GM21529 (cell line): Measurements from ENCODE around the gene CRYBG2.

Source experiments
- ATAC-seq: cut with Tn5 transposase; IDR thresholded peaks from one replicate; pipeline ENCODE4 v1.9.1; 2021; ENCODE audit not compliant: unreplicated experiment

The CRYBG2 gene

DNA sequence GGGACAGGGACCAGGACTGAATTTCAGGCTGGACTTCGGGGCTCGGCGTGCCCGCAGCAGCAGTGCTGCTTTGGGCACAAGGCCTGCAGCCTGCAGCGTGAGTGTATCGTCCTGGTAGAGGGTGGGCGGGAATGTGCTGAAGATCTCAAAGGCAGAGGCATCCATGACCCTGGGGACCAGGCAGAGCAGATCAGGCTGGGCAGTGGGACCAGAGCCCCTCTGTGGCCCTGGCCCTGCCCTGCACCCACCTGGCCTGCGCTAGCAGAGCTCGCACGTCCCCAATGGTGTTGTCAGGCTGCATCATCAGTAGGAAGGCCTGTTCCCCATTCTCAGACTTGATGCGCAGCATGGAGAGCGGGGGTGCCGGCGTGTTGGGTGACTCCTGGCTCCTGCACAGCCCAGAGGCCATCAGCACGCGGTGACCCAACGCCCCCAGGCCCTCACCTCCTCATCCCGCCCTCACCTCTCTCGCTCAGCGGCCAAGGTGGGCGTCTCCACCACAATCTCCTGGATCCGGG, 71.5 kb downstream of the CRYBG2 start:
- ATAC-seq, result no peak

DNA sequence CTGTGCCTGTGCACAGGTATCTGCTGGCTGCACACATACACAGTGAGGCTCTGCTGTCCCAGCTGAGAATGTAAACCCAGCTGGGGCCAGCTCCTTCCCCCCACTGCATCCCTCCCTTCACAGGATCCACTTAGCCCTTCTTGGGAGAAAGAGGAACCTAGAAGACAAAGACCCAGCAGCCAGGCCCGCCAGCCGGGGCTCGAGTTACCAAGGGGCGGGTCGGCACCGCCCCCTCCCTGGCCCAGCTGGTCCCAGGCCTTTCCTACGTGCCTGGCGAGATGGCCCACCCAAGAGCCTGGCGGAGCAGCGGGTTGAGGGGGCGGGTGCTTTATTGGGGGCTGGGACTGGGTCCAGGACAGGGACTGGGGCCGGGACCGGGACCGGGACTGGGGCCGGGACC, 72.0 kb downstream of the CRYBG2 start:
- no peak for ATAC-seq

DNA sequence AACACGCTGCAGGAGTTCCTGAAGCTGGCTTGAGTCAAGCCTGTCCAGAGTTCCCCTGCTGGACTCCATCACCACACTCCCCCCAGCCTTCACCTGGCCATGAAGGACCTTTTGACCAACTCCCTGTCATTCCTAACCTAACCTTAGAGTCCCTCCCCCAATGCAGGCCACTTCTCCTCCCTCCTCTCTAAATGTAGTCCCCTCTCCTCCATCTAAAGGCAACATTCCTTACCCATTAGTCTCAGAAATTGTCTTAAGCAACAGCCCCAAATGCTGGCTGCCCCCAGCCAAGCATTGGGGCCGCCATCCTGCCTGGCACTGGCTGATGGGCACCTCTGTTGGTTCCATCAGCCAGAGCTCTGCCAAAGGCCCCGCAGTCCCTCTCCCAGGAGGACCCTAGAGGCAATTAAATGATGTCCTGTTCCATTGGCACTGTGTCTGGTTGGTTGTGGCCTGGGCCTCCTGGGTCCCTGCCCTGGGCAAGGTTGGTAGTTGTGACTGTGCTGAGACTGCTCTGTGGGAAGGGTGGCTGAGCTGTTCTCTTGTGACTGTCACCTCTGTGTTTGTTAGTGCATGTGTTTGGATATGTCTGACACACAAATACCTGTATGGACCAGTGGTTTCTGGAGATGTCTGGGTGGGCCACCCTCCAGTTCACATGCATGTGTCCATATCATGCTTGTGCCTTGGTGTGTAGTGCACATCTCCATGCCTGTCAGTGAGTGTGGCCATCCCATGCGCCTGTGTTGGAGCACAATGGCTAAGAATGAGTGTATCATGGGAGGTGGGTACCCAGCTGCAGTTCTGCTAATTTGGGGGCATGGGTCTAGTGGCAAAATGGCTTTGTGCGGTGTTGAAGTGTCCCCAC, 72.6 kb downstream of the CRYBG2 start:
- no peak for ATAC-seq

DNA sequence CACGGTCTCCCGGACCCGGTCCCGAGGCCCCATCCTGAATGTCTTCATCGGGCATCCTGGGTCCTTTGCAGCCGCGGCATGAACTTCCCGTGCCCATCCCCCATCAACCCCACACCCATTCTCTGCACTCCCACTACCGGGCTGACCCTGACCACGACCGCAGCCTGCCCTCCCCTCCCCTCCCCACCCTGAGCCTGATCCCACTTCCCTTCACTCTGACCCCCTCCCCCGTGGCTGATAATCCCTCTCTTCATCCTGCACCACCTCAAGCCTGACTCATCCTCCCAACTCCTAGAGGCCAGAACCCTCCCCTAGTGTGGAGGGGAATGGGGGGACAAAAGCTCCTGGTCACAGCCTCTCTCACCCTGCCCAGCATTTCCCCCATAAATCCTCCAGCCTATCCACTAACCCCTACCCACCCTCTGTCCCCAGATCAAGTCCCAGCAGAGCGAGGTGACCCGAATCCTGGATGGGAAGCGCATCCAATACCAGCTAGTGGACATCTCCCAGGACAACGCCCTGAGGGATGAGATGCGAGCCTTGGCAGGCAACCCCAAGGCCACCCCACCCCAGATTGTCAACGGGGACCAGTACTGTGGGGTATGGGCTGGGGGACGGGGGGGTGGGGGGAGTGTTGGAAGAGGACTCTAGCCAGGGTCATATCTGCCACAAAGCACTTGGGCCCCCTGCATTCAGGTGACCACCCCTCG, 73.4 kb downstream of the CRYBG2 start:
- ATAC-seq, result no peak

DNA sequence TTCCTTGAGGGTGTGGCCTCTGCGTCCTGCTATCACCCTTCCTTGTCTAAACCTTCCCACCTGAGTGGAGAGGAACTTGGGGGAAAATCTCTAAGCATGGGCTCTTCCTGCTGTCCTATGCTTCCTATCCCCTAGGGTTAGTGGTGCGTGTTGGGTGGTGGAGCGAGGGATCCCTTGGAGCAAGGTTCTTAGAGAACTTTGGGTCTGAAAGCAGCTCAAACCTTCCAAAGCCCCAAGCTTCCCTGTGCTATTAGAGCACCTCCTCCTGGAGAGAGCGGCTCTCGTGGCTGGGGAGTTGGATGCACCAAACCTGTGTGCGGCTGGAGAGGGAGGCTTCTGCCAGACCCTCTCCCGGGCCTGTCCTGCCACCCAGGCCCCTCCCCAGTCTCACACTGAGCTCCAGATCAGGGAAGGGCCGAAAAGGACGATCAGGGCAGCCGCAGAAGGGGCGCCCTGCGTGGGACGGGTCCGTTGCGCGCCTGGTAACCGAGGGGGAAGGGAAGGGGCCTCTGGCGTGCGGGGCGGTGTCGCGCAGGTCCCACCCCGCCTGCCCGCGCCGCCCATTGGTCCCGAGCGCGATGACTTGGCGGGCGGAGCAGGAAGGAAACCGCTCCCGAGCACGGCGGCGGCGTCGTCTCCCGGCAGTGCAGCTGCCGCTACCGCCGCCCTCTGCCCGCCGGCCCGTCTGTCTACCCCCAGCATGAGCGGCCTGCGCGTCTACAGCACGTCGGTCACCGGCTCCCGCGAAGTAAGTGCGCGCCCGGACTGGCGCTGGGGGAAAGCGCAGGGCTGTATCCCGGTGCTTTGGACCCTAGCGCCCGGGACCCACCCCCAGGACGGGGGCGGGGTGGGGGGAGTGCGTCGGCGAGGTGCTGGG, 74.2 kb downstream of the CRYBG2 start, which contains the start of gene SH3BGRL3:
TSS of gene SH3BGRL3 (plus strand) at position 631 of the 877 bp plus-strand sequence. CDS start at position 701, 70 bp downstream.
- peak; percentile 60 for ATAC-seq

DNA sequence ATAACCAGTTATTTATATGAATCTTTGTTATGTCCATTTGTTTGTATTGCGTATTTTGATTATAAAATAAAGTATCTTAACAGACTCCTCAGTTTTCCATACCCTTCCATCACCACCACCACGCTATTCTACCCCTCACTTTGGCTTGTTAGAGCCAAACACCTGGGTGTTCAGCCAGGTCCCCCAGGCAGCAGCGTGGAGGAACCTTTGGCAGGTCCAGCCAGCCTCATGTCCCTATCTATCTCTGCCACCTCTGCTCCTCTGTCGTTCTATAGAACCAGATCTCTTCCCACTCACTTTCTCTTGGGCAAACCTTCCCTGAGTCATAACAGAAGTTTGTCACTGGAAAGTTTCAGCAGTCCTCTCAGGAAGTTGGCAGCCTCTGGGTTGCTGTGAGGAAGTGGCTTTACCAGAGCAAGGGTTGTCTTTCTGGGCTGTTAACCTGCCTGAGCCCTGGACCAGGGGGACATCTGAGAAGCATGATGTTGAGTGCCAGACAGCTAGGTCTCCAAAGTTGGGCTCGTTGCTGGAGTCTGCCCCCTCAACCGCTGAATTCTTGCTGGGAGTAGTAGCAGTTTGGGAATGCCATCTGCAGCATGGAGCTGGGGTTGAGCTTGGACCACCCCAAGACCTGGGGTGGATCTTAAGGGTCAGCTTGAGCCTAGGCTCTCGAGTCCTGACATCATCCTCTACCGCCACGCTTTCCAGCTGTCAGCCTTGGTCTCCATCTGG, 75.0 kb downstream of the CRYBG2 start:
- no peak for ATAC-seq

DNA sequence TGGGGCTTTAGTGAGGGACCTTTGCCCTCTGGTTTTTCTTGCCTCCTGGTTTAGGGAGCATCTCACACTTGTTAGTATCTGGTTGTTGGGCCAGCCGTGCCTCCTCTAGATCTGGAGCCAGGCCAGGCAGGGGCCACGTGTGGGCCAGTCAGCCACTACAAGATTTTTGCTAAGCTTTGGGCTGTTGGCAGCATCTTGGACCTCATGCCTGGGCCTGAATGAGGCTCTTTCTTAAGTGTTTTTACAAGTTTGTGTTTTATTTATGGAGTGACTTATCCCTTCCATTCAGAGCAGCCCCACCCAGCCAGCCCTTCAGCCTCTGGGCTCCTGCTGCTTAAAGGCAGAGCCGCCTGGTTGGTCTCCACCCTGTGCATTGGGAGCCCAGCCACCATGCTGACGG, 75.6 kb downstream of the CRYBG2 start:
- no peak for ATAC-seq

DNA sequence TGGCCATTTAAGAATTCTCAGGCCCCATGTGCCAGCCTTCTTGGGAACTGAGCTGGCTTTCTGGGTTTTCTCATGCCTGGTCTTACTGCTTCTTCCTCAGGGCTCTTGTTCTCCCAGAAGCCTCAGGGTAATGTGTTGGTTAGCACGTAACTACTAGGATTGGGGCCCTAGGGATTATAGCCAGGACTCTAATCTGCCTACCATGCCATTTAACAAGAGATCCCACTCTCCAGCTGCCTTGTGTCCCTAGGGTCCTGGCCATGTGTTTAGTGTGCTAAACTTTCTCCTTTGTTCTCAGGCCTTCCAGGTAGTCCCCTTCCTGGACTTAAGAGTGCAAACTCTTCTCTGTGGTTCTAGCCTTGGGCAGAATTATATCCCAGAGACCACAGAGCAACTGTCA, 76.2 kb downstream of the CRYBG2 start:
- no peak for ATAC-seq

DNA sequence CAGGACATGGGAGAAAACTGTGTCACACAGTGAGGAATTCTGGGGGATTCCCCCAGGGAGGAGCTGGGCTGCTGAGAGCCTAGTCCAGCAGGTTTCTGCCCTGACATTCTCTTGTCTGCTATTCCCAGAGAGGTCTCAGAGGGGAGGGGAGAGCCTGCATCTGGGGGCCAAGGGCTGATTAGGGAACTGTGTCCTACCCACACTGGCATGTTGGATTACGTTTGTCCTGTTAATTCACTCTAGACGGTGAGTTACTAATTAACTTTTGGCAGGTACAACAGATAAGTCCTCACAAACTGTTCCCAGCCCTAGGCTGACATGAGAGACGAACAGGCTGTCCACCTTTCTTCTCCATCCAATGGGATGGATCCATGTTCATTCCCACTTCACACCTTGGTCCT, 76.7 kb downstream of the CRYBG2 start:
- no peak for ATAC-seq

DNA sequence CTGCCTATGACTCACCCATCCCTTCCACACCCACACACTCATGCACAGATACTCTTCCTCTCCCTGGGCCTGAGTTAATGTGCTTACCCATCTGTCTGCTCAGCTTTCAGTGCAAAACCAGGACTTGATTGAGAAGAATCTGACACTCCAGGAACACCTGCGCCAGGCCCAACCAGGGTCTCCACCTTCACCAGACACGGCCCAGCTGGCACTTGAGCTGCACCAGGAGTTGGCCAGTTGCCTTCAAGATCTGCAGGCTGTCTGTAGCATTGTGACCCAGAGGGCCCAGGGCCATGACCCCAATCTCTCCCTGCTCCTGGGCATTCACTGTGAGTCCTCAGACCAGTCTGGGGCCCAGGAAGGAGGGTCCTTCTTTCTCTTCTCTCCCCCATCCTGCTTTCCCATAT, 77.5 kb downstream of the CRYBG2 start:
- ATAC-seq, result no peak

DNA sequence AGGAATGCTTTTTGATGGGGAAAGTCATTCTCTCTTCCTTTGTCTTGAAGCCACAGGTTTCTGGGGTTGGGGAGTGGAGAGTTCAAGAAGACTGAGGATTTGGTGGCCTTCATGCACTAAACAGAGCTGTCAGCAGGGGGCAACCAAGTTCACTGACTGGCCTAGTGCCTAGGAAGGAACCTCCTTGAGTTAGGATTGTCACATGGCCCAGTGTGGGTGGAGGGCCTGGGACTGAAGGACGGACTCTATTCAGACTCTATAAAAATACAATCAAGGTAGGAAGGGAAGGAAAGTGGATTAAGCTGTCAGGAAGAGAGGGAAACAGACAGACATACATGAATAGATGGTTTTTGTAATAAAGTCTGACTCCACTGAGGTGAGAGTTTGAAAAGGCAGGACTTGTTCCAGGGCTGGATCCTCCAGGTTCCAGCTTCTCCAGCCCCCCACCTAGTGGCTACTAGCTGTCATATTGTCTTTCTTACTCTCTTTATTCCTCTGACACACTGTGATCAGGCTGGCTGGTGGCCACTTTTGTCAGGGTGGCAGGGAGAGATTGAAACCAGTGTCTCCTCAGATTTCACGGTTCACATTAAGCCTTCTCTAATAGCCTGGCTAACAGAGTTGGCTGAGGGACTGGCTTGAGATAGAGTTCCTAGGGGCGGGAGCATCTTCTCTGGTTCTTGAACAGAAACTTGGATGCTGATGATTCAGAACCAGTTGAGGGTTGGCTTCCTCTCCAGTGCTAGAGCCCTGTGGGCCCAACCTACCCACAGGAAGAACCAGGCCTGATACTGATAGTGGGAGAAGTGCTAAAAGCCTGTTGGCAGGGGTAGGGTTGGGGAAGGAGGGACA, 78.1 kb downstream of the CRYBG2 start:
- peak; percentile 38 for ATAC-seq

DNA sequence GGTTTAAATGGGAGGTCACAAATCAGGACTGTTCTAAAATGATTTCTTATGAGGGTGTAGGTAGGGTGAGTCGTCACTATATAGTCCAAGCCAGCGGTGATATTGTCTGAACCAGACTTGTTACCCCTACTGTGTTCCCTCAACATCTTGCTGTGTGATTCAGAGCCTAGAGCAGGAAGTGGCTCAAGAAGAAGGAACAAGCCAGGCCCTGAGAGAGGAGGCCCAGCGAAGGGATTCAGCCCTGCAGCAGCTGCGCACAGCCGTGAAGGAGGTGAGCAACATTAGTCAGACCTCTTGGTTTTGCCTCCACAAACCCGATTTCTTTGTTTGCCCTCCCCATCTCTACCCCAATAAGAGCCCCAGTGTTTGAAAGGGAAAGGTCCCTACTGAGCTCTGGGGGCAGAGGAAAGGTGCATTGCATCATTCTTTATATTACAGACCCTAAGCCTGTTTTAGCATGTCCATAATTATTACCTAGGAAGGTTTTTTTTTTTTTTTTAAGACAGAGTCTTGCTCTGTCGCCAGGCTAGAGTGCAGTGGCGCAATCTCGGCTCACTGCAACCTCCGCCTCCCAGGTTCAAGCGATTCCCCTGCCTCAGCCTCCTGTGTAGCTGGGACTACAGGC, 79.0 kb downstream of the CRYBG2 start:
- ATAC-seq, result no peak
